HEK293 (cell line): Measurements from ENCODE around the gene APLNR.

Source experiments
- CTCF ChIA-PET: fragments of 350-600 bp; formaldehyde crosslinking; extraction: SDS; loops from one replicate; lab custom pipeline; 2021; ENCODE audit warnings: antibody characterized with exemption; lab: Yijun Ruan, JAX
- POLR2A ChIA-PET: fragments of 300-600 bp; formaldehyde crosslinking; extraction: SDS; loops from one replicate; lab custom pipeline; 2020; ENCODE audit warnings: antibody characterized with exemption, inconsistent platforms; lab: Yijun Ruan, JAX
- H3K27ac ChIP-seq: fragments of 200-500 bp; sonication (Bioruptor generic); 2 replicates; pipeline ENCODE4 v1.5.1; 2014; ENCODE audit warnings: low read depth, low read length, control low read depth, inconsistent platforms; ENCODE audit errors: extremely low read depth
- H3K36me3 ChIP-seq, 2 experiments: fragments of 200-500 bp in 1 of 2; sonication (Bioruptor generic) in 1 of 2; 1 replicate in 1 of 2; 2 replicates in 1 of 2; pipeline ENCODE4 v1.5.1; 2014 to 2017; ENCODE audit warnings: inconsistent platforms in 2 of 2, low read length in 2 of 2; ENCODE audit not compliant: control insufficient read depth in 2 of 2, insufficient read depth in 1 of 2
- H3K4me1 ChIP-seq: fragments of 200-500 bp; sonication (Bioruptor generic); 2 replicates; pipeline ENCODE4 v1.5.1; 2014; ENCODE audit warnings: mild to moderate bottlenecking, low read length, inconsistent platforms; ENCODE audit not compliant: control insufficient read depth, insufficient read depth
- H3K4me3 ChIP-seq: 2 replicates; pipeline ENCODE4 v1.5.1; 2011; ENCODE audit warnings: low read depth, mild to moderate bottlenecking, control low read depth, low read length, moderate library complexity
- H3K9me3 ChIP-seq: fragments of 200-500 bp; sonication (Bioruptor generic); 2 replicates; pipeline ENCODE4 v1.5.1; 2014; ENCODE audit warnings: low read depth, low read length, inconsistent platforms; ENCODE audit not compliant: control insufficient read depth, insufficient read depth
- CTCF ChIP-seq: fragments of 450-650 bp; formaldehyde crosslinking; IDR thresholded peaks from 2 replicates; pipeline ENCODE4 v1.5.1; 2016; ENCODE audit warnings: missing biosample characterization, missing genetic modification characterization
- EGR2 ChIP-seq: fragments of 450-650 bp; formaldehyde crosslinking; IDR thresholded peaks from 2 replicates; pipeline ENCODE4 v1.5.1; 2016; ENCODE audit warnings: low read depth, missing biosample characterization, missing genetic modification characterization
- GLI2 ChIP-seq: fragments of 450-650 bp; formaldehyde crosslinking; IDR thresholded peaks from 2 replicates; pipeline ENCODE4; 2017; ENCODE audit warnings: missing biosample characterization, missing genetic modification characterization, low read depth, borderline replicate concordance
- GLIS1 ChIP-seq: fragments of 450-650 bp; formaldehyde crosslinking; IDR thresholded peaks from 2 replicates; pipeline ENCODE4 v1.5.1; 2016; ENCODE audit warnings: missing biosample characterization, missing genetic modification characterization
- PBX3 ChIP-seq: sonication (generic); formaldehyde crosslinking; IDR thresholded peaks from 2 replicates; pipeline ENCODE4 v1.8.1; 2022; ENCODE audit warnings: mild to moderate bottlenecking, moderate library complexity, missing genetic modification reagents
- ZNF148 ChIP-seq: fragments of 450-650 bp; formaldehyde crosslinking; IDR thresholded peaks from 2 replicates; pipeline ENCODE4 v1.5.0; 2017; ENCODE audit warnings: missing biosample characterization, missing genetic modification characterization, borderline replicate concordance
- ZNF169 ChIP-seq: fragments of 450-650 bp; formaldehyde crosslinking; IDR thresholded peaks from 2 replicates; pipeline ENCODE4 v1.5.1; 2016; ENCODE audit warnings: missing biosample characterization, missing genetic modification characterization
- ZNF362 ChIP-seq: fragments of 450-650 bp; formaldehyde crosslinking; IDR thresholded peaks from 2 replicates; pipeline ENCODE4 v1.5.1; 2016; ENCODE audit warnings: missing biosample characterization, missing genetic modification characterization
- ZNF449 ChIP-seq: fragments of 450-650 bp; formaldehyde crosslinking; IDR thresholded peaks from 2 replicates; pipeline ENCODE4 v1.5.1; 2017; ENCODE audit warnings: missing biosample characterization, mild to moderate bottlenecking, missing genetic modification characterization, moderate library complexity
- ZNF501 ChIP-seq: fragments of 450-650 bp; formaldehyde crosslinking; IDR thresholded peaks from 2 replicates; pipeline ENCODE4 v1.5.1; 2016; ENCODE audit warnings: missing biosample characterization, missing genetic modification characterization
- ZNF585B ChIP-seq: fragments of 450-650 bp; formaldehyde crosslinking; IDR thresholded peaks from 2 replicates; pipeline ENCODE4 v1.5.1; 2016; ENCODE audit warnings: missing biosample characterization, missing genetic modification characterization
- ZNF626 ChIP-seq: fragments of 450-650 bp; sonication (Bioruptor Pico); formaldehyde crosslinking; IDR thresholded peaks from 2 replicates; pipeline ENCODE4 v1.5.1; 2018; ENCODE audit warnings: missing biosample characterization, missing genetic modification characterization, inconsistent platforms
- ZNF639 ChIP-seq: fragments of 450-650 bp; formaldehyde crosslinking; IDR thresholded peaks from 2 replicates; pipeline ENCODE4 v1.5.1; 2016; ENCODE audit warnings: missing biosample characterization, missing genetic modification characterization
- ZNF654 ChIP-seq: fragments of 450-650 bp; formaldehyde crosslinking; IDR thresholded peaks from 2 replicates; pipeline ENCODE4 v1.5.1; 2016; ENCODE audit warnings: low read depth, missing biosample characterization, missing genetic modification characterization
- ZNF664 ChIP-seq: fragments of 450-650 bp; formaldehyde crosslinking; IDR thresholded peaks from 2 replicates; pipeline ENCODE4 v1.5.1; 2016; ENCODE audit warnings: missing biosample characterization, missing genetic modification characterization
- ZNF692 ChIP-seq: fragments of 450-650 bp; formaldehyde crosslinking; IDR thresholded peaks from 2 replicates; pipeline ENCODE4 v1.5.1; 2016; ENCODE audit warnings: missing biosample characterization, missing genetic modification characterization
- ZNF747 ChIP-seq: fragments of 450-650 bp; formaldehyde crosslinking; IDR thresholded peaks from 2 replicates; pipeline ENCODE4 v1.5.1; 2016; ENCODE audit warnings: missing biosample characterization, missing genetic modification characterization

APLNR gene

GRCh38 chr11:57249384-57250319 is 12.6 kb upstream of the APLNR start:
- ChIA-PET CTCF (interaction anchor here (0.5 to 7.0 kb wide), 66 partner anchors 10 to 1308 kb away, joined by 3 to 244 read pairs (median 4); partner anchors contain the start of gene P2RX3), POLR2A (interaction anchor here (0.6 kb wide), 2 partner anchors 76 to 80 kb away, joined by 6 to 7 read pairs; no protein-coding TSS in a partner anchor)
- Histone ChIP-seq H3K4me3 (no peak overlapping the region), H3K4me1 (no peaks in the 10 kb centered on the region), H3K36me3 (no peaks in the 10 kb centered on the region), H3K9me3 (no peaks in the 10 kb centered on the region), H3K27ac (no peak overlapping the region)
- TF ChIP-seq ZNF169 (tag by site-specific recombination), result no peak
- TF ChIP-seq ZNF449 (tag by site-specific recombination), result no peak
- peak; percentile 37; the same call in 1 of the 2 replicates for TF ChIP-seq CTCF
- peak; percentile 83 for TF ChIP-seq ZNF654 (tag by site-specific recombination)
- TF ChIP-seq ZNF362 (tag by site-specific recombination), result peak; percentile 34; the same call in 1 of the 2 replicates
- TF ChIP-seq EGR2 (tag by site-specific recombination), result no peak
- TF ChIP-seq ZNF148 (tag by site-specific recombination), result no peak
- TF ChIP-seq ZNF585B, result no peak

- no peaks in the 10 kb centered on the region for H3K36me3 ChIP-seq
- H3K4me3 ChIP-seq, result no peak overlapping the region
- ChIA-PET CTCF (interaction anchor here (0.5 to 7.0 kb wide), 63 partner anchors 9 to 1015 kb away, joined by 3 to 244 read pairs (median 4); partner anchors contain the start of gene P2RX3), POLR2A (no interaction called here)
- no peak overlapping the region for H3K27ac ChIP-seq
- no peaks in the 10 kb centered on the region for H3K4me1 ChIP-seq
- H3K9me3 ChIP-seq, result no peaks in the 10 kb centered on the region
- TF ChIP-seq ZNF747 (no peak), ZNF654 (tag by site-specific recombination) (peak; percentile 37; the same call in 1 of the 2 replicates), ZNF501 (tag by site-specific recombination) (no peak), ZNF664 (no peak), ZNF692 (no peak), GLI2 (tag by site-specific recombination) (no peak), ZNF626 (tag by site-specific recombination) (no peak), PBX3 (0 out of 2 replicates have a peak, but pooled peaks have one; percentile 25), ZNF639 (no peak), GLIS1 (peak; percentile 22; the same call in 1 of the 2 replicates)
Measured at GRCh38 chr11:57248780-57249383, 11.8 kb upstream of the APLNR start.
